ENCODE data around the gene SLC6A18. TPM values are rescaled to one million over a fixed set of nuclear protein-coding genes. Genes with fewer than 3 reads are reported as not detected.

Gene SLC6A18
- total and polyA plus RNA-seq, 9 of the 15 experiments (the other 6 are each of a cell fraction or from before 2014, with no cell fraction given): not detected

- TF ChIP-seq NR4A1 (CRISPR knock-in tag; IDR thresholded peaks at IDR 0.05): no peak
- TF ChIP-seq NR4A1 (tag; IDR thresholded peaks at IDR 0.05): peak; percentile 48; the same call in 1 of the 2 replicates
- no peak for TF ChIP-seq ZNF707 (CRISPR knock-in tag; conservative IDR thresholded peaks at IDR 0.05)
- TF ChIP-seq HES1 (IDR thresholded peaks at IDR 0.05; ENCODE audit: low read depth): no peak
- no peak for TF ChIP-seq ADNP (tag; IDR thresholded peaks at IDR 0.05)
- TF ChIP-seq KDM4B (IDR thresholded peaks at IDR 0.05; ENCODE audit: borderline replicate concordance in 2 of 2, low read depth in 1 of 2): 0 out of 4 replicates have a peak, but pooled peaks of 1 of the 2 experiments have one; percentile 37
- TF ChIP-seq KLF16 (IDR thresholded peaks at IDR 0.05): peak; percentile 65; the same call in 1 of the 2 replicates
- TF ChIP-seq TEAD4 (IDR thresholded peaks at IDR 0.05; ENCODE audit: low read length): peak; percentile 65
- TF ChIP-seq TEAD4 (CRISPR knock-in tag; IDR thresholded peaks at IDR 0.05; ENCODE audit: borderline replicate concordance): no peak
- no peak for TF ChIP-seq CCAR2 (IDR thresholded peaks at IDR 0.05; ENCODE audit: low read depth, low read length)
- TF ChIP-seq BRD9 (IDR thresholded peaks at IDR 0.05; ENCODE audit: low read depth, partially characterized antibody): no peak
- TF ChIP-seq NFRKB (IDR thresholded peaks at IDR 0.05; ENCODE audit: low read depth): no peak
- no peak for TF ChIP-seq DACH1 (IDR thresholded peaks at IDR 0.05; ENCODE audit: partially characterized antibody)
- no peak for TF ChIP-seq ZNF76 (CRISPR knock-in tag; IDR thresholded peaks at IDR 0.05; ENCODE audit: borderline replicate concordance)
- TF ChIP-seq BCOR (IDR thresholded peaks at IDR 0.05): no peak
- TF ChIP-seq, protein P1, sequence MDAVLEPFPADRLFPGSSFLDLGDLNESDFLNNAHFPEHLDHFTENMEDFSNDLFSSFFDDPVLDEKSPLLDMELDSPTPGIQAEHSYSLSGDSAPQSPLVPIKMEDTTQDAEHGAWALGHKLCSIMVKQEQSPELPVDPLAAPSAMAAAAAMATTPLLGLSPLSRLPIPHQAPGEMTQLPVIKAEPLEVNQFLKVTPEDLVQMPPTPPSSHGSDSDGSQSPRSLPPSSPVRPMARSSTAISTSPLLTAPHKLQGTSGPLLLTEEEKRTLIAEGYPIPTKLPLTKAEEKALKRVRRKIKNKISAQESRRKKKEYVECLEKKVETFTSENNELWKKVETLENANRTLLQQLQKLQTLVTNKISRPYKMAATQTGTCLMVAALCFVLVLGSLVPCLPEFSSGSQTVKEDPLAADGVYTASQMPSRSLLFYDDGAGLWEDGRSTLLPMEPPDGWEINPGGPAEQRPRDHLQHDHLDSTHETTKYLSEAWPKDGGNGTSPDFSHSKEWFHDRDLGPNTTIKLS (IDR thresholded peaks at IDR 0.05; ENCODE audit: borderline replicate concordance, low read depth): no peak
- TF ChIP-seq GABPB2 (CRISPR knock-in tag; conservative IDR thresholded peaks at IDR 0.05): no peak
- peak; percentile 37; the same call in 1 of the 2 replicates for TF ChIP-seq VEZF1 (CRISPR knock-in tag; IDR thresholded peaks at IDR 0.05)
- no peak for TF ChIP-seq PBX2 (CRISPR knock-in tag; IDR thresholded peaks at IDR 0.05; ENCODE audit: low read depth)
- TF ChIP-seq PBX2 (tag; conservative IDR thresholded peaks at IDR 0.05; ENCODE audit: low read depth): no peak
- TF ChIP-seq ZFP36 (IDR thresholded peaks at IDR 0.05; ENCODE audit: low read depth, low read length, partially characterized antibody): no peak
- no peak for TF ChIP-seq TAF9B (IDR thresholded peaks at IDR 0.05; ENCODE audit: partially characterized antibody)
- no peak for TF ChIP-seq RHOXF2B (CRISPR knock-in tag; conservative IDR thresholded peaks at IDR 0.05)
- TF ChIP-seq TCF7 (IDR thresholded peaks at IDR 0.05; ENCODE audit: borderline replicate concordance): 0 out of 2 replicates have a peak, but pooled peaks have one; percentile 20
Observed at GRCh38 chr5:1182633-1183423, 42.4 kb upstream of the SLC6A18 start (continued).

All from K562 (cell line).